HL-60 (cell line): ENCODE results near the gene RNASE3.

ENCODE experiments used
- CTCF ChIP-seq: IDR thresholded peaks from one replicate; pipeline ENCODE4 v1.5.1; 2011; ENCODE audit warnings: low read length, control low read depth, inconsistent platforms; ENCODE audit not compliant: insufficient read depth
- GABPA ChIP-seq: IDR thresholded peaks from 2 replicates; pipeline ENCODE4 v1.6.1; 2012; ENCODE audit warnings: low read depth
- REST ChIP-seq: IDR thresholded peaks from 2 replicates; pipeline ENCODE4 v1.6.1; 2012; ENCODE audit warnings: low read depth; ENCODE audit not compliant: insufficient replicate concordance

GRCh38 chr14:20853042-20853441 lies 38.1 kb upstream of the RNASE3 start:
- TF ChIP-seq CTCF (no peak), GABPA (no peak), REST (no peak)
